Forelimb muscle (tissue), 1 donor: Measurements from ENCODE around the gene CALN1. TPM values are rescaled to one million over a fixed set of nuclear protein-coding genes. Genes with fewer than 3 reads are reported as not detected.

Experiments used
- DNase-seq: peaks from one replicate; pipeline ENCODE4 v3.0.0-alpha.2; 2013; ENCODE audit warnings: low read depth
- polyA plus RNA-seq: library from polyadenylated mRNA; unstranded; fragments of 120-200 nt; gene quantifications from one replicate; pipeline ENCODE4 v1.2.1, GENCODE V29; 2013; ENCODE audit not compliant: insufficient read length

Gene CALN1
- polyA plus RNA-seq, 1 donor: 1.6 TPM

- DNase-seq: no peak
Observed at GRCh38 chr7:72187179-72187578, 225.0 kb downstream of the CALN1 start.

DNA sequence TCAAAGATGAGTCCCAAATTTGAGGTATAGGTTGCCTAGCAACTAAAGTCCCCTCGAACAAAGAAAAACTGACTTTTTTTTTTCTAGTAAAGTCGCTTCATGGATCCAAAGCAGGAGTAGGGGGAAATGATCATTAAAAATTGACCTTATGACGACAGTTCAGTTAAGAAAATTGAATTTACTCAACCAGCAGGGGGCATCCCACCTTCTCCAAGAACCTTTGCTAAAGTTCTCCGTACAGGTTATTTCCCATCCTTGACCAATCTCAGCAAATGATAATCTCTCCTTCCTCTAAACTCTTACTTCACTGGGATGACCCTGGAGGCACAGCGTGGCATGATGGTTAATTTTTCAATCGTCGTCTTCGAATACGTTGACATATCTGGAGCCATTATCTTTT lies 228.3 kb downstream of the CALN1 start:
- no peak for DNase-seq

GRCh38 chr7:72182036-72182435 lies 230.1 kb downstream of the CALN1 start:
- DNase-seq: no peak

DNA sequence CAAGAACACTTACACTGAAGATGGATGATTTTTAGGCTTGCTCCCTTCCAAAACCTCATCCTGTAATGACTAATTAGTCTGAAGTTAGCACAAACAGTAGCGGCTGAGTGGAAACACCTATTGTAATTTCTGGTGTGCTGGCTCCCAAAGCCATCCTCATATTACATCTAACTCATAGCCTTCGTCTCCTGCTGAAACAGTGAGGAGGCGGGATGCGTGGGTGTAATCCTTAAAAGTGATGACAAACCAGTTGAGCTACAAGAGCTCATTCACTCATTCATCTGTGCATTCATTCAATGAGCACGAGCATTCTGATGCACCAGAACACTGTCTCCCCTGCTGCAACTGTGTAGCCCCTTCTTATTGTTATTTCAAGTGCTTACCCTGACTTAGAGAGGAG lies 235.3 kb downstream of the CALN1 start:
- DNase-seq: no peak

GRCh38 chr7:72170475-72170874 lies 241.7 kb downstream of the CALN1 start:
- DNase-seq: no peak

GRCh38 chr7:72163271-72163670 lies 248.9 kb downstream of the CALN1 start:
- no peak for DNase-seq

GRCh38 chr7:72161534-72161933 lies 250.6 kb downstream of the CALN1 start:
- DNase-seq: no peak

- no peak for DNase-seq
Observed at GRCh38 chr7:72159911-72160310, 252.2 kb downstream of the CALN1 start.

DNA sequence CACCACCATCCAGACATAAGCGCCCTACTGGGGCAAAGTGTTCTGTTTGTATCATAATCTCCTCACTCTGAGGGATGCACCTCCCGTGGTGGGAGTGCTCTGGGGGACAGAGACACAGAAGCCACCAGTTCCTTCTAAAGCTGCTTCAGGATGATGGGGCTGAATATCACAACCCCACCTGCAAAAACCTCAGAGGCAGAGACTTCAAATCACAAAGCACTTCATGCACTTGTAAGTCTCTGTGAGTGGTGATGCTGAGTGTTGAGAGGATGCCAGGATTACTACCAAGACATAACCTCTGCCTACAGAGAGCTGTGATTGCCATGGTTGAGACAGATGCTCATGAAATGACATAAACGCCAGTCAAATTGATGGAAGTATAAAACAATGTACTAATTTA lies 255.5 kb downstream of the CALN1 start:
- no peak for DNase-seq

GRCh38 chr7:72153132-72153512 lies 259.0 kb downstream of the CALN1 start:
- no peak for DNase-seq

- no peak for DNase-seq
Observed at GRCh38 chr7:72152161-72153131, 259.7 kb downstream of the CALN1 start.

- no peak for DNase-seq
Observed at GRCh38 chr7:72140566-72140965, 271.6 kb downstream of the CALN1 start.

GRCh38 chr7:72127136-72127535 lies 285.0 kb downstream of the CALN1 start:
- DNase-seq: no peak

DNA sequence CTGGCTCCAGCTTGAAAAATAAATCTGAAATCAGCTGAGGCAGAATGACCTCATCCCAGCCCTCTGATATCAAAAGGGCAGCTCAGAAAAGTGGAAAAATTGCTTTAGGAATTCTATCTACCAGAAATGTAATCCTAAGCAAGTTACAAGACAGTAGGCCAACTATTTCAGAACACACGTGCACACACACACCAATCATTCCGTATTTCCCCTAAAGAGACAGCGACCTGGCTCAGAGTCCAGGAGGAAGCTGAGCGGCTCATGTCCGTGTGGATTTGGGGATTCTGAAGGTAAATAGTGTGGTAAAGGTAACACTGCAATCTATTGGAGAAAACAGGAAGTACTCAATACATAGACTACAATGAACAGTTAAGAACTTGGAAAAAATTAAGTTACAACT lies 288.2 kb downstream of the CALN1 start:
- DNase-seq: no peak

DNA sequence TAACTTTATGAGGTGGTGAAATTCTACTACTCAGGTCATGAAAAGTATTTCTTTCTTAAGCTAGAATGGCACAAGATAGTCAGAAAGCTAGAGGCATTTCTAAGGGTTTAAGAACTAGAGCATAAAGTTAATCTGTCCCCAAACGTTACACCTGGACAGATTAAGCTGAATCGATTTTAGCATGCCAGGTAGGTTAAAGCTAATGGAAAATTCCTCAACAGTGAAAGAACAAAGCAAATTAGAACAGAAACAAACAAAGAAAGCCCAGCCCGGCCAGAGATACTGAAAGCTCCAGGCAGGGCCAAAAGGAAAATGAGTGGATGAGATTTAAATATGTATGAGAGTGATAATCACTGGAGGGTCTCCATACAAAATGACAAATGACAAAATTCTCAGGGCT lies 293.8 kb downstream of the CALN1 start:
- no peak for DNase-seq

GRCh38 chr7:72114129-72114528 lies 298.0 kb downstream of the CALN1 start:
- DNase-seq: no peak

DNA sequence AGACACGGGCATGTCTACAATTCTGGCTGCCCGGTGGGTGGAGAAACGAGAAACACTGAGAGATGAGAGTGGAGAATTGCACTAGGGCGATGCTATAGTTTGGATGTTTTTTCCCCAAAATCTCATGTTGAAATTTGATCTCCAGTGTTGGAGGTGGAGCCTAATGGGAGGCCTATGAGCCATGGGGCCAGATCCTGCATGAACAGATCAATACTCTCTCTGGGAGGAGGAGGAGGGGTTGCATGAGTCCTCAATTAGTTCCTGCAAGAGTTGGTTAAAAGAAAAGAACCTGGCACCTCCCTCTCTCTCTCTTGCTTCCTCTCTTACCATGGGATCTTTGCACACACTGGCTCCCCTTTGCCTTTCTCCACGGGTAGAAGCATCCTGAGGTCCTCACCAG lies 299.1 kb downstream of the CALN1 start:
- no peak for DNase-seq

DNA sequence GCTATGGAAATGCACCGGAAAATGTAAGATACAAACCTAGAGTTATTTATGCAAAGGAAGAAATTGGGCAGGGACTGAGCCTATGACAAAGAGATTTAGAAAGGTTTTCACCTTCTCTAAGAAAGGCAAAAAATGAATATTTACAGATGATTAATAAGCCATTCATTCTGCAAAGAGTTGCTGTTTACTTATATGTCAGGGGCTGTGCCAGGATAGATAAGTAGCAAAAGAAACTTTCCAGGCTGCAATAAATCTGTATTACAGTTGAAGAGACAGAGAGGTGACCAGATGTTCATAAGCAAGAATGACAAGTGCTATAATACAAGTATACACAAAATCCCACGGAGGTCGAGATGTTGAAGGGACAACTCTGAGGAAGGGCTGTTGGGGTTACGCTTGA lies 299.6 kb downstream of the CALN1 start:
- DNase-seq: no peak

- no peak for DNase-seq
Observed at GRCh38 chr7:72111086-72111485, 301.1 kb downstream of the CALN1 start.

GRCh38 chr7:72109566-72109965 lies 302.6 kb downstream of the CALN1 start:
- no peak for DNase-seq

DNA sequence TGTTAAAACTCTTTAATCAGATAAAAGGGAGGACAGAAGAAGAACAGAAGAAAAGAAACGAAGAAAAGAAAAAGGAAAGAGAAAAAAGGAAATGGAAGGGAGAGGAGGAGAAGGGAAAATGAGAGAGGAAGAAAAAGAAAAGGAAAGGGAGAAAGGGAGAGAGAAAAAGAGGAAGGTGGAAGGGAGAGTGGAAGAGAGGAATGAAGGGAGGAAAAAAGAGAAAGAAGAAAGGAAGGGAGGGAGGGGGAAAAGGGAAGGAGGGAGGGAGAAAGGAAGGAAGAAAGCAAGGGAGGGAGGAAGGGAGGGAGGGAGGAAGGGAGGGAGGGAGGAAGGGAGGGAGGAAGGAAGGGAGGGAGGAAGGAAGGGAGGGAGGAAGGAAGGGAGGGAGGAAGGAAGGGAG lies 305.7 kb downstream of the CALN1 start:
- DNase-seq: no peak

- no peak for DNase-seq
Observed at GRCh38 chr7:72101444-72101843, 310.7 kb downstream of the CALN1 start.

GRCh38 chr7:72099784-72100183 lies 312.4 kb downstream of the CALN1 start:
- no peak for DNase-seq
